ENCODE measurements around the gene GTPBP6.

GTPBP6 gene

GRCh38 chrX:338836-339400 lies 20.3 kb upstream of the GTPBP6 start:
- no peaks in the 10 kb centered on the region for H3K27me3 ChIP-seq
- peaks cover 57% of the 10 kb centered on the region for H3K36me3 ChIP-seq
- TF ChIP-seq, protein P1, sequence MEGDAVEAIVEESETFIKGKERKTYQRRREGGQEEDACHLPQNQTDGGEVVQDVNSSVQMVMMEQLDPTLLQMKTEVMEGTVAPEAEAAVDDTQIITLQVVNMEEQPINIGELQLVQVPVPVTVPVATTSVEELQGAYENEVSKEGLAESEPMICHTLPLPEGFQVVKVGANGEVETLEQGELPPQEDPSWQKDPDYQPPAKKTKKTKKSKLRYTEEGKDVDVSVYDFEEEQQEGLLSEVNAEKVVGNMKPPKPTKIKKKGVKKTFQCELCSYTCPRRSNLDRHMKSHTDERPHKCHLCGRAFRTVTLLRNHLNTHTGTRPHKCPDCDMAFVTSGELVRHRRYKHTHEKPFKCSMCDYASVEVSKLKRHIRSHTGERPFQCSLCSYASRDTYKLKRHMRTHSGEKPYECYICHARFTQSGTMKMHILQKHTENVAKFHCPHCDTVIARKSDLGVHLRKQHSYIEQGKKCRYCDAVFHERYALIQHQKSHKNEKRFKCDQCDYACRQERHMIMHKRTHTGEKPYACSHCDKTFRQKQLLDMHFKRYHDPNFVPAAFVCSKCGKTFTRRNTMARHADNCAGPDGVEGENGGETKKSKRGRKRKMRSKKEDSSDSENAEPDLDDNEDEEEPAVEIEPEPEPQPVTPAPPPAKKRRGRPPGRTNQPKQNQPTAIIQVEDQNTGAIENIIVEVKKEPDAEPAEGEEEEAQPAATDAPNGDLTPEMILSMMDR (IDR thresholded peaks at IDR 0.05), result no peak
- no peaks in the 10 kb centered on the region for H3K4me1 ChIP-seq (ENCODE audit: control insufficient read depth in 1 of 2, insufficient read depth in 1 of 2, low read depth in 1 of 2, low read length in 1 of 2)
- no peak overlapping the region for H3K4me3 ChIP-seq (ENCODE audit: low read depth in 1 of 2, low read length in 1 of 2)
- H3K27ac ChIP-seq, result no peak overlapping the region
- no peaks in the 10 kb centered on the region for H3K9me3 ChIP-seq

DNA sequence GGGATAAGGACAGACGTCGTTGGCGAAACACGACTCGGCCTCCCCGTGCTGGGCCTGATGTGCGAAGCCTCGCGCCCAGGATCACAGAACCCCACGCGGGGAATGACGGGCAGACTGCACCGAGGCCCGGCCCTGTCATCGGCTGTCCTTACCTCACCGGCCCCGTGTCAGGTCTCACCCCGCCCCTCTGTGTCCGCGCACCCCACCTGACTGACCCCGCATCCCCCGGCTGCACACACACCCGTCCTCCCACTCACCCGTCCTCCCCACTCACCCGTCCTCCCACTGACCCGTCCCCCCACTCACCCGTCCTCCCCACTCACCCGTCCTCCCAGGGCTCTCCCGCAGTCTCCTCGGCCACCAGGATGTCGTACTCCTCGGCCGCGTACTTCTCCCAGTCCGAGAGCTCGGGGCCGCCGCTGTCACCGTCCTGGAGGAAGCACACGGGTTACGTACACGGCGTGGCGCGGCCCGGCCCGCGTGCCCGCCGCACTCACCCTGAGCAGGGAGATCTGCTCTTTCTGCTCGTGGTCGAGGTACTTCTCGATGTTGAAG lies 19.8 kb upstream of the GTPBP6 start:
- Histone ChIP-seq H3K27ac (no peak overlapping the region), H3K4me1 (ENCODE audit: control insufficient read depth in 1 of 2, insufficient read depth in 1 of 2, low read depth in 1 of 2, low read length in 1 of 2) (no peaks in the 10 kb centered on the region), H3K27me3 (no peaks in the 10 kb centered on the region), H3K9me3 (no peaks in the 10 kb centered on the region), H3K4me3 (ENCODE audit: low read depth in 1 of 2, low read length in 1 of 2) (no peak overlapping the region), H3K36me3 (peaks cover 63% of the 10 kb centered on the region)
- TF ChIP-seq, protein P1 (IDR thresholded peaks at IDR 0.05), result no peak

- TF ChIP-seq, protein P1 (IDR thresholded peaks at IDR 0.05), result no peak
- peaks cover 73% of the 10 kb centered on the region for H3K36me3 ChIP-seq
- H3K9me3 ChIP-seq, result no peaks in the 10 kb centered on the region
- H3K4me3 ChIP-seq (ENCODE audit: low read depth in 1 of 2, low read length in 1 of 2), result no peak overlapping the region
- peaks cover under 1% of the 10 kb centered on the region for H3K27me3 ChIP-seq
- no peaks in the 10 kb centered on the region for H3K4me1 ChIP-seq (ENCODE audit: control insufficient read depth in 1 of 2, insufficient read depth in 1 of 2, low read depth in 1 of 2, low read length in 1 of 2)
- H3K27ac ChIP-seq, result no peak overlapping the region
These were observed 18.8 kb upstream of the GTPBP6 start for GRCh38 chrX:337331-337831.

GRCh38 chrX:336227-336626 lies 17.6 kb upstream of the GTPBP6 start:
- H3K27ac ChIP-seq, result no peak overlapping the region
- peaks cover 12% of the 10 kb centered on the region for H3K27me3 ChIP-seq
- TF ChIP-seq, protein P1 (IDR thresholded peaks at IDR 0.05), result no peak
- H3K9me3 ChIP-seq, result no peaks in the 10 kb centered on the region
- H3K4me1 ChIP-seq (ENCODE audit: control insufficient read depth in 1 of 2, insufficient read depth in 1 of 2, low read depth in 1 of 2, low read length in 1 of 2), result peaks cover 0 to 4% of the 10 kb centered on the region in 2 experiments
- no peak overlapping the region for H3K4me3 ChIP-seq (ENCODE audit: low read depth in 1 of 2, low read length in 1 of 2)
- H3K36me3 ChIP-seq, result peaks cover 72% of the 10 kb centered on the region

DNA sequence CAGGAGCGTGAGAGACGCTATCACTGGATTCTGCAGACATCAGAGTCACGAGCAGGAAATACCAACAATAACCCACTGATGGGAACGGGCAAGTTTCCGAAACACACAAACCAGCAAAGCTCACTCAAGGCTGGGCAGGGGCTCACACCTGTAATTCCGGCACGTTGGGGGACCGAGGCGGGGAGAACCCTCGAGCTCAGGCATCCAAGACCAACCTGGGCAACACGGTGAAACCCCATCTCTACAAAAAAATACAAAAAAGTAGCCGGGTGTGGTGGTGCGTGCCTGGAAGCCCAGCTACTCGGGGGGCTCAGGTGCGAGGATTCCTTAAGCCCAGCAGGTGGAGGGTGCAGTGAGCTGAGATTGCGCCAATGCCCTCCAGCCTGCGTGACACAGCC lies 17.2 kb upstream of the GTPBP6 start:
- Histone ChIP-seq H3K27ac (no peak overlapping the region), H3K4me3 (ENCODE audit: low read depth in 1 of 2, low read length in 1 of 2) (no peak overlapping the region), H3K27me3 (peaks cover 17% of the 10 kb centered on the region), H3K4me1 (ENCODE audit: control insufficient read depth in 1 of 2, insufficient read depth in 1 of 2, low read depth in 1 of 2, low read length in 1 of 2) (peaks cover 0 to 4% of the 10 kb centered on the region in 2 experiments), H3K9me3 (no peaks in the 10 kb centered on the region), H3K36me3 (peaks cover 67% of the 10 kb centered on the region)
- TF ChIP-seq, protein P1 (IDR thresholded peaks at IDR 0.05), result no peak

All from neutrophil (primary cell).